Mucosa of rectum (tissue), 2 donors: ENCODE data around the gene DPYSL4.

Source experiments
- H3K27ac ChIP-seq, 2 donors: one replicate each; pipeline ENCODE4 v1.7.0; 2013; ENCODE audit warnings: inconsistent platforms in 2 of 2, low read depth in 2 of 2, low read length in 2 of 2
- H3K27me3 ChIP-seq, 2 donors: one replicate each; pipeline ENCODE4 v1.7.0; 2013; ENCODE audit warnings: low read length in 2 of 2; ENCODE audit not compliant: control insufficient read depth in 2 of 2, insufficient read depth in 2 of 2
- H3K36me3 ChIP-seq, 2 donors: one replicate each; pipeline ENCODE4 v1.7.0; 2013; ENCODE audit warnings: low read length in 2 of 2; ENCODE audit not compliant: control insufficient read depth in 2 of 2, insufficient read depth in 2 of 2
- H3K4me1 ChIP-seq, 2 donors: one replicate each; pipeline ENCODE4 v1.7.0; 2013; ENCODE audit warnings: low read length in 2 of 2, mild to moderate bottlenecking in 1 of 2; ENCODE audit not compliant: control insufficient read depth in 2 of 2, insufficient read depth in 2 of 2
- H3K4me3 ChIP-seq, 2 donors: one replicate each; pipeline ENCODE4 v1.7.0; 2013; ENCODE audit warnings: low read length in 2 of 2
- H3K9ac ChIP-seq, 2 donors: one replicate each; pipeline ENCODE4 v1.7.0; 2013; ENCODE audit warnings: low read length in 2 of 2, low read depth in 1 of 2, mild to moderate bottlenecking in 1 of 2
- H3K9me3 ChIP-seq, 2 donors: one replicate each; pipeline ENCODE4 v1.7.0; 2013; ENCODE audit warnings: low read length in 2 of 2; ENCODE audit not compliant: control insufficient read depth in 2 of 2
- donor health status: healthy.
- donor health status: Normal muscosa, but diverticular disease.

The DPYSL4 gene

GRCh38 chr10:132187430-132188138, 836 bp downstream of the DPYSL4 start:
- H3K9ac ChIP-seq = no peak overlapping the region
- peaks cover 15 to 21% of the 10 kb centered on the region in 2 donors for H3K27me3 ChIP-seq
- H3K36me3 ChIP-seq = no peaks in the 10 kb centered on the region
- H3K27ac ChIP-seq = no peak overlapping the region
- H3K4me1 ChIP-seq = peaks cover 0 to 2% of the 10 kb centered on the region in 2 donors
- H3K9me3 ChIP-seq = no peaks in the 10 kb centered on the region
- H3K4me3 ChIP-seq = no peak overlapping the region

DNA sequence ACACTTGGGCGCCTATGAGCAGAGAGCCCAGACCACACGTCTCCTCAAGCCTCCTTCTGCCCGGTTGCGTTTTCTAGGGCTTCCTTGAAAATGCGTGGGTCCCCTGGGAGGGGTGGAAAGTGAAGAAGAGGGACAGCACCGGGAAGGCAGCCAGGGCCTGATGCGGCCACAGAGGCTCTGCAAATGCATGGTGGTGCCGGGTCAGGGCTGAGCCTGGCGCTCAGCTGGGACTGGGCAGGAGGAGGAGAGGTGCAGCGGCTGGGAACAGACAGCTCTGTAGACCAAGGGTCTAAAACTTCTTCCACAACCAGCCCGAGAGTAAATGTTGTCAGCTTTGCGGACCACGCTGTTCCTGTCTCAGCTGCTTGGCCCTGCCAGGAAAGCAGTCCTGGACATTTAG, 1.6 kb downstream of the DPYSL4 start:
- peaks cover 0 to 2% of the 10 kb centered on the region in 2 donors for H3K4me1 ChIP-seq
- no peak overlapping the region for H3K27ac ChIP-seq
- no peaks in the 10 kb centered on the region for H3K36me3 ChIP-seq
- H3K27me3 ChIP-seq = peaks cover 15 to 18% of the 10 kb centered on the region in 2 donors
- H3K9me3 ChIP-seq = no peaks in the 10 kb centered on the region
- H3K9ac ChIP-seq = no peak overlapping the region
- H3K4me3 ChIP-seq = no peak overlapping the region

GRCh38 chr10:132189016-132189415, 2.3 kb downstream of the DPYSL4 start:
- no peaks in the 10 kb centered on the region for H3K9me3 ChIP-seq
- no peaks in the 10 kb centered on the region for H3K36me3 ChIP-seq
- no peak overlapping the region for H3K9ac ChIP-seq
- peaks cover 0 to 2% of the 10 kb centered on the region in 2 donors for H3K4me1 ChIP-seq
- no peak overlapping the region for H3K27ac ChIP-seq
- H3K27me3 ChIP-seq = peaks cover 12 to 13% of the 10 kb centered on the region in 2 donors
- no peak overlapping the region for H3K4me3 ChIP-seq

DNA sequence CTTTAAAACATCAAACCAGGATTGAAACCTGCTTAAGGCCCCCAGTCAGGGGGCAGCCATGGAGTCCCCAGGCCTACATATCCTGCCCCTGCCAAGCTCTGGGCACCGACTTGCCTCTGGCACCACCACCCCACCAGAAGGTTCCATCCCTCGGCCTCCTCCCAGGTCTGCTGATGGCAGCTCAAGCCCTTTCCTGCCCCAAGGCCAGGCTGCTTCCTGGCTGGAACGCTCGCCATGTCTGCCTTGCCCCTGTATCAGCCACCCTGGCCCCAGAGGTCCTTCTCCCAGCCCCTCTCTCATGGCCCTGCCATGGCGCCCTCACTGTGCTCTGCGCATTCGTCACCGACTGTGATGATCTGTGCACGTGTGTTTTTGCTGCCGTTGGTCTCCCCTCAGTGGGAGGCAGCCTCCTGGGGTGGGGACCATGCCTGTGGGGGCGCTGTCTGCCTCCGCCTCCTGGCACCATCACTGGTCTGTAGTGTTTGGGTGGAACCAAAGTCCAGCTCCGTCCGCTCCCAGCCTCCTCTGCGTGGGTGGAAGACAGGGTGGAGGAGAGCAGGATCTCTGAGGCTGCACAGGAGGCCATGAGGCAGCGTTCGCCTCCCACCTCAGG, 3.2 kb downstream of the DPYSL4 start:
- Histone ChIP-seq H3K36me3 (no peaks in the 10 kb centered on the region), H3K4me1 (peaks cover 0 to 2% of the 10 kb centered on the region in 2 donors), H3K9ac (no peak overlapping the region), H3K9me3 (no peaks in the 10 kb centered on the region), H3K4me3 (no peak overlapping the region), H3K27me3 (peaks cover 8 to 9% of the 10 kb centered on the region in 2 donors), H3K27ac (no peak overlapping the region)

DNA sequence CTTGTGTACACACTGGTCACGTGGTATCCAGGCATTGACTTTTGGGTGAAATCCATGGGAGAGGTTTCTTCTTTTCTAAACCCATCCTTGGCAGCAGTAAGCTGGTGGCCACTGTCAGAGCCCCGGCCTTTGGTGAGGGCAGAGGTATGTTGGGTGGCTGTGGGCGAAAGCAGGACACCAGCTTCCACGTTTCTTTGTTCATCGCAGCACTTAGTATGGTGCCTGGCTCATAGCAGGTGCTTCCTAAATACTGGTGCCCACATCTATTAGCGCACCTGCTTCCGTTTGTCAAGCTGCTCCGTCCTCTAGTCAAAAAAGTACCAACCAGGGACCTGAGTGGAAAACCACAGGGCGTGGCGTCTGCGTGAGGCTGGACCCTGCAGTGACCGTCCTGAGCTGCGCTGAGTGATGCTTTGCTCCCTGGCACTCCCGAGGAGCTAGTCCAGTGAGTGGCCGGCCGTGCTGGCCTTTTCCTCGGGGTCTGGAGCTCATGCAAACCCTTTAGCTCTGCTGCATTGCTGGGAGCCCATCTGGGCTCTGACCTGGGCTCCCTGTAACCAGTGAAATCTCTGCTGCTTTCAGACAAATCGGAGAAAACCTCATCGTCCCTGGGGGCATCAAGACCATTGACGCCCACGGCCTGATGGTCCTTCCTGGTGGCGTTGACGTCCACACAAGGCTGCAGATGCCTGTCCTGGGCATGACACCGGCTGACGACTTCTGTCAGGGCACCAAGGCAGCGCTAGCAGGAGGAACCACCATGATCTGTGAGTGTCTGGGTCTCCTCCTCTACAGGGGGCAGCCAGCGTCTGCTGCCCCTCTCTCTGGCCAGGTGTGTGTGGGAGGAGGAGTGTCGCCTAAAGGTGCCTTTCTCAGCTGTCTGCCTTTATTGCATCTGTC, 5.6 kb downstream of the DPYSL4 start:
- H3K36me3 ChIP-seq = no peaks in the 10 kb centered on the region
- H3K4me1 ChIP-seq = no peaks in the 10 kb centered on the region
- H3K9me3 ChIP-seq = no peaks in the 10 kb centered on the region
- no peak overlapping the region for H3K4me3 ChIP-seq
- peaks cover 4 to 8% of the 10 kb centered on the region in 2 donors for H3K27me3 ChIP-seq
- H3K27ac ChIP-seq = no peak overlapping the region
- H3K9ac ChIP-seq = no peak overlapping the region

DNA sequence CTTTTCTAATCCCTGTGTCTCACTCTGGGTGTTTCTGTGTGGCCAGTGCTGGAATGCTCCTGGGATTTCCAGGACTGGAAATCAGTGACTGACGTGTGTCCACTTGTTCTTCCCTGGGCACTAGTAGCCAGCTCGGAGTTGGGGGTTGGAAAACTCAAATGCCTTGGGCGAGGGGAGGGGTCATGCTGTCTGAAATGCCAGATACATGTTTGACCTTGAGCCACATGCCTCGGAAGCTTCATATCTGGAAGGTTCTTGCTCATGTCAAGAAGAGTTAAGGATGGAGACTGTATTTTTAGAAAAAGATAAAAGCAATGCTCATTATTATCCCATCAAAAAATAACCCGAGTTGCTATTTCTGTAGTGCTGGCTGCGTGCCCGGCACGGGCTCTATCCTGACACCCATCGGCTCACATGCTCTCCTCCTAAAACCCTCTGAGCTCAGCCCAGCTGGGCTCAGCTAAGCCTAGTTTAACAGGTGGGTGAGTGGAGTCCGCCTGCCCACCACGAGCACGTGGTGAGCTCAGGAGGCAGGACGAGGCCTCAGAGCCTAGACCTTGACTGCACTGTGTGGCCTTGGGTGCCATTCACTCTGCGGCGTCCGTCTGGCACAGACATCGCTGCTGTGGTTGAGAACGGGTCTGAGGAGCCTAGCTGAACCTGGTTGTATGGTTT, 6.4 kb downstream of the DPYSL4 start:
- no peak overlapping the region for H3K27ac ChIP-seq
- no peaks in the 10 kb centered on the region for H3K36me3 ChIP-seq
- no peak overlapping the region for H3K9ac ChIP-seq
- no peaks in the 10 kb centered on the region for H3K4me1 ChIP-seq
- H3K27me3 ChIP-seq = peaks cover under 1 to 5% of the 10 kb centered on the region in 2 donors
- no peaks in the 10 kb centered on the region for H3K9me3 ChIP-seq
- no peak overlapping the region for H3K4me3 ChIP-seq

GRCh38 chr10:132193907-132194552, 7.3 kb downstream of the DPYSL4 start:
- Histone ChIP-seq H3K27ac (no peak overlapping the region), H3K36me3 (no peaks in the 10 kb centered on the region), H3K4me3 (no peak overlapping the region), H3K9me3 (no peaks in the 10 kb centered on the region), H3K9ac (no peak overlapping the region), H3K4me1 (no peaks in the 10 kb centered on the region), H3K27me3 (no peaks in the 10 kb centered on the region)

- Histone ChIP-seq H3K4me1 (no peaks in the 10 kb centered on the region), H3K9me3 (no peaks in the 10 kb centered on the region), H3K27me3 (no peaks in the 10 kb centered on the region), H3K9ac (no peak overlapping the region), H3K27ac (no peak overlapping the region), H3K36me3 (no peaks in the 10 kb centered on the region), H3K4me3 (no peak overlapping the region)
Observed at GRCh38 chr10:132194726-132195125, 8.0 kb downstream of the DPYSL4 start.

DNA sequence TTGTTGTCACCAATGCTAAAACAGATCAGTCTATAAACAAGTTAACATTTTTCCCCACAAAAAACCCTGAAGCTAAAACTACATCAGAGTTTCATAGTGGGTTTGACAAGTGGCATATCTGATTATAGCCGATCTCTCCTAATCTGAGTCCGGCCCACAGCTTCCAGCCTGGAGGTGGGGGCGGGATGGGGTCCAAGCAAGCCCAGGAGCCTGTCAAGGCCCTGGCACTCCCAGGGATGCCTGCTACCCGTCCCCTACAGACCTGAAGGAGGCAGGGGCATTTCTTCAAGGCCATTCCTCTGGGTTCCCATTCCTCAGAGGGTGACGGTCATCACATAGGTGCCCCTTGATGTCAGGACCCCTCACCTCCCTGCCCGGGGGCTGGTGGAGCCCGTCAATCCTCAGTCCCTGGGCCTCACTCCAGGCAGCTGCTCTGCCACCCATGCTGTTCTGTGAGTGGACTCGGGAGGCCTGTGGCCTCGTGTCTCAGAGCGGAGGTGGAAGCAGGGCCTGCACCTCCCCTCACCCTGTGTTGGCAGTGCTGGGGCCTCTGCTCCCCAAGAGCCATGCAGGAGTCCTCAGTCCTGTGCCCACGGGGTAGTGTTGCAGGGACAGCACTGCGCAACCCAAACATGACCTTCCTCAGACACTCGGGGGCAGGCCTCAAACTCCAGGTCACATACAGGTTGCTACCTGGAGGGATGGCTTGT, 8.8 kb downstream of the DPYSL4 start:
- no peak overlapping the region for H3K4me3 ChIP-seq
- no peaks in the 10 kb centered on the region for H3K27me3 ChIP-seq
- no peaks in the 10 kb centered on the region for H3K9me3 ChIP-seq
- no peaks in the 10 kb centered on the region for H3K36me3 ChIP-seq
- H3K27ac ChIP-seq = no peak overlapping the region
- H3K4me1 ChIP-seq = no peaks in the 10 kb centered on the region
- no peak overlapping the region for H3K9ac ChIP-seq
